HCT116 (cell line): ENCODE measurements around the gene DLG2. TPM values are rescaled to one million over a fixed set of nuclear protein-coding genes. Genes with fewer than 3 reads are reported as not detected.

Experiments
- ATAC-seq: fragments of 200-7000 bp; cut with Tn5 transposase; 2 replicates; pipeline ENCODE4 v1.9.1; 2020; ENCODE audit warnings: mild to moderate bottlenecking, moderate library complexity
- BruUV-seq: library from RNA; stranded (reverse); fragments of 400-500 nt; replicated peaks from 2 replicates; lab custom pipeline; 2021; lab: Mats Ljungman, UMichigan
- CTCF ChIA-PET: fragments of 300-600 bp; sonication (Branson Sonifier 250); formaldehyde crosslinking; loops from one replicate; lab custom pipeline; 2021; ENCODE audit warnings: antibody characterized with exemption; lab: Charles Lee
- POLR2A ChIA-PET: fragments of 300-600, 350-600 bp; sonication (Branson Sonifier 250); formaldehyde crosslinking; loops from one replicate; lab custom pipeline; 2021; ENCODE audit warnings: antibody characterized with exemption; lab: Charles Lee
- RAD21 ChIA-PET, 2 experiments: fragments of 300-600 bp; sonication (Branson Sonifier 250); formaldehyde crosslinking; loops; one replicate each; lab custom pipeline; 2023; ENCODE audit warnings: low total read pairs in 2 of 2; ENCODE audit not compliant: uncharacterized antibody in 2 of 2, unreplicated experiment in 2 of 2, low non-redundant PET in 1 of 2; lab: Charles Lee
- DNase-seq: peaks from one replicate; pipeline ENCODE4 v3.0.0-alpha.2; 2010; ENCODE audit warnings: low read depth, low spot score
- H2AFZ ChIP-seq: fragments of 200-600 bp; shearing (Covaris generic), sonication (generic); 2 replicates; pipeline ENCODE4 v1.6.1; 2017; ENCODE audit warnings: low read depth, mixed run types, mixed read lengths, antibody characterized with exemption, low read length; ENCODE audit not compliant: poor library complexity, severe bottlenecking
- H3K27ac ChIP-seq: 2 replicates; pipeline ENCODE4 v1.5.1; 2012; ENCODE audit warnings: low read depth, low read length
- H3K27me3 ChIP-seq: fragments of 200-600 bp; sonication (generic); 2 replicates; pipeline ENCODE4 v1.6.1; 2016; ENCODE audit warnings: mixed run types, low read length, mixed read lengths; ENCODE audit not compliant: insufficient read depth
- H3K36me3 ChIP-seq, 2 experiments: fragments of 200-500 bp in 1 of 2; fragments of 200-600 bp in 1 of 2; sonication (Bioruptor generic) in 1 of 2; sonication (generic) in 1 of 2; 2 replicates each; pipeline versions ENCODE4 v1.5.1 to v1.6.1; 2014 to 2016; ENCODE audit warnings: low read length in 2 of 2, inconsistent platforms in 1 of 2, mixed read lengths in 1 of 2, mixed run types in 1 of 2; ENCODE audit not compliant: insufficient read depth in 2 of 2, control insufficient read depth in 1 of 2
- H3K4me1 ChIP-seq, 2 experiments: fragments of 200-600 bp in 1 of 2; sonication (generic) in 1 of 2; 2 replicates each; pipeline versions ENCODE4 v1.5.1 to v1.6.1; 2012 to 2017; ENCODE audit warnings: low read length in 2 of 2, inconsistent platforms in 1 of 2, mild to moderate bottlenecking in 1 of 2, mixed read lengths in 1 of 2, mixed run types in 1 of 2, moderate library complexity in 1 of 2; ENCODE audit not compliant: insufficient read depth in 2 of 2, control insufficient read depth in 1 of 2
- H3K4me2 ChIP-seq: fragments of 200-600 bp; sonication (generic); 2 replicates; pipeline ENCODE4 v1.6.1; 2017; ENCODE audit warnings: mixed run types, low read length, mixed read lengths
- H3K4me3 ChIP-seq, 2 experiments: fragments of 200-600 bp in 1 of 2; sonication (generic) in 1 of 2; replicated peaks in 1 of 2; 2 replicates each; pipeline ENCODE4 v1.5.1; 2011 to 2016; ENCODE audit warnings: low read length in 2 of 2, control low read depth in 1 of 2, low read depth in 1 of 2, mild to moderate bottlenecking in 1 of 2, mixed read lengths in 1 of 2, mixed run types in 1 of 2
- H3K79me2 ChIP-seq: fragments of 200-600 bp; sonication (generic); 2 replicates; pipeline ENCODE4 v1.6.1; 2017; ENCODE audit warnings: mild to moderate bottlenecking, mixed run types, low read length, moderate library complexity, mixed read lengths; ENCODE audit not compliant: insufficient read depth
- H3K9ac ChIP-seq: fragments of 200-600 bp; sonication (generic); 2 replicates; pipeline ENCODE4 v1.6.1; 2016; ENCODE audit warnings: low read length, mixed read lengths
- H3K9me2 ChIP-seq: fragments of 200-600 bp; sonication (generic), shearing (Covaris generic); 2 replicates; pipeline ENCODE4 v1.6.1; 2017; ENCODE audit warnings: mixed run types, mild to moderate bottlenecking, moderate library complexity; ENCODE audit not compliant: insufficient read depth
- H3K9me3 ChIP-seq, 2 experiments: fragments of 200-500 bp in 1 of 2; fragments of 200-600 bp in 1 of 2; sonication (Bioruptor generic) in 1 of 2; sonication (generic) in 1 of 2; 2 replicates each; pipeline ENCODE4 v1.6.1; 2014 to 2017; ENCODE audit warnings: low read length in 2 of 2, mixed read lengths in 2 of 2, inconsistent platforms in 1 of 2, low read depth in 1 of 2, mild to moderate bottlenecking in 1 of 2, mixed run types in 1 of 2, moderate library complexity in 1 of 2; ENCODE audit not compliant: control insufficient read depth in 1 of 2, insufficient read depth in 1 of 2
- H4K20me1 ChIP-seq: fragments of 200-600 bp; sonication (generic), shearing (Covaris generic); 2 replicates; pipeline ENCODE4 v1.6.1; 2017; ENCODE audit warnings: mixed run types, mild to moderate bottlenecking, moderate library complexity; ENCODE audit not compliant: insufficient read depth
- CBX3 ChIP-seq: IDR thresholded peaks from 2 replicates; pipeline ENCODE4 v1.6.1; 2012; ENCODE audit warnings: low read depth
- CEBPB ChIP-seq: IDR thresholded peaks from 2 replicates; pipeline ENCODE4 v1.6.1; 2012; ENCODE audit warnings: low read depth
- CTCF ChIP-seq, 3 experiments: fragments of 200-600 bp in 1 of 3; sonication (generic) in 1 of 3; IDR thresholded peaks in 2 of 3; conservative IDR thresholded peaks in 1 of 3; 2 replicates each; pipeline ENCODE4 v1.5.1; 2012 to 2017; ENCODE audit warnings: low read depth in 2 of 3, low read length in 2 of 3, antibody characterized with exemption in 1 of 3, borderline replicate concordance in 1 of 3, control low read depth in 1 of 3, mild to moderate bottlenecking in 1 of 3, mixed read lengths in 1 of 3, mixed run types in 1 of 3, moderate library complexity in 1 of 3; ENCODE audit not compliant: insufficient read depth in 1 of 3
- POLR2A ChIP-seq: IDR thresholded peaks from 2 replicates; pipeline ENCODE4 v1.7.0; 2011; ENCODE audit warnings: borderline replicate concordance; ENCODE audit not compliant: insufficient read depth, insufficient read length; ENCODE audit errors: extremely low read depth
- POLR2AphosphoS5 ChIP-seq: IDR thresholded peaks from 2 replicates; pipeline ENCODE4 v1.6.1; 2011; ENCODE audit warnings: mild to moderate bottlenecking, low read depth, low read length, moderate library complexity
- RAD21 ChIP-seq: IDR thresholded peaks from 2 replicates; pipeline ENCODE4 v1.6.1; 2012; ENCODE audit warnings: low read depth, mild to moderate bottlenecking
- ZBTB33 ChIP-seq: IDR thresholded peaks from 2 replicates; pipeline ENCODE4 v1.6.1; 2011; ENCODE audit warnings: mild to moderate bottlenecking, low read length, moderate library complexity; ENCODE audit not compliant: insufficient replicate concordance; ENCODE audit errors: extremely low read depth
- intact Hi-C: fragments of 100-400 bp; cut with micrococcal nuclease; formaldehyde crosslinking; loops from 2 replicates; pipeline ENCODE4 v1.10.0; 2022
- total RNA-seq: library from RNA; stranded (reverse); gene quantifications from one replicate; pipeline ENCODE4 v1.2.1, GENCODE V29; 2021; ENCODE audit not compliant: unreplicated experiment

Gene DLG2
- total RNA-seq, 1 experiment from 2014 or later, result 2.4 TPM

- TF ChIP-seq CBX3 (no peak), POLR2A (no peak), RAD21 (no peak), CTCF (IDR thresholded peaks at IDR 0.05 in 2 of 3, conservative IDR thresholded peaks at IDR 0.05 in 1 of 3; ENCODE audit: borderline replicate concordance in 1 of 3, insufficient read depth in 1 of 3, low read depth in 2 of 3, low read length in 2 of 3) (no peak), POLR2AphosphoS5 (no peak), CEBPB (no peak), ZBTB33 (no peak)
- no peaks in the 10 kb centered on the region for H3K36me3 ChIP-seq
- H3K4me3 ChIP-seq, result no peak overlapping the region
- no peaks in the 10 kb centered on the region for H3K4me1 ChIP-seq
- no peaks in the 10 kb centered on the region for H4K20me1 ChIP-seq
- no TSS peak for BruUV-seq
- POLR2A ChIA-PET, result no interaction called here
- H2AFZ ChIP-seq, result no peak overlapping the region
- H3K27me3 ChIP-seq, result peaks cover 9% of the 10 kb centered on the region; the same call in 1 of the 2 replicates
- no peaks in the 10 kb centered on the region for H3K9me3 ChIP-seq
- no peaks in the 10 kb centered on the region for H3K79me2 ChIP-seq
- ATAC-seq (no peak), DNase-seq (no peak)
- no peak overlapping the region for H3K9ac ChIP-seq
- H3K4me2 ChIP-seq, result no peak overlapping the region
- H3K9me2 ChIP-seq, result no peaks in the 10 kb centered on the region
- CTCF ChIA-PET, result no interaction called here
- RAD21 ChIA-PET, result no interaction called here
- no peak overlapping the region for H3K27ac ChIP-seq
- intact Hi-C loops, result no loop called here
Observed at GRCh38 chr11:85539740-85540139, 87.4 kb downstream of the DLG2 start.
